ENCODE data around the gene MDFI.

The MDFI gene

DNA sequence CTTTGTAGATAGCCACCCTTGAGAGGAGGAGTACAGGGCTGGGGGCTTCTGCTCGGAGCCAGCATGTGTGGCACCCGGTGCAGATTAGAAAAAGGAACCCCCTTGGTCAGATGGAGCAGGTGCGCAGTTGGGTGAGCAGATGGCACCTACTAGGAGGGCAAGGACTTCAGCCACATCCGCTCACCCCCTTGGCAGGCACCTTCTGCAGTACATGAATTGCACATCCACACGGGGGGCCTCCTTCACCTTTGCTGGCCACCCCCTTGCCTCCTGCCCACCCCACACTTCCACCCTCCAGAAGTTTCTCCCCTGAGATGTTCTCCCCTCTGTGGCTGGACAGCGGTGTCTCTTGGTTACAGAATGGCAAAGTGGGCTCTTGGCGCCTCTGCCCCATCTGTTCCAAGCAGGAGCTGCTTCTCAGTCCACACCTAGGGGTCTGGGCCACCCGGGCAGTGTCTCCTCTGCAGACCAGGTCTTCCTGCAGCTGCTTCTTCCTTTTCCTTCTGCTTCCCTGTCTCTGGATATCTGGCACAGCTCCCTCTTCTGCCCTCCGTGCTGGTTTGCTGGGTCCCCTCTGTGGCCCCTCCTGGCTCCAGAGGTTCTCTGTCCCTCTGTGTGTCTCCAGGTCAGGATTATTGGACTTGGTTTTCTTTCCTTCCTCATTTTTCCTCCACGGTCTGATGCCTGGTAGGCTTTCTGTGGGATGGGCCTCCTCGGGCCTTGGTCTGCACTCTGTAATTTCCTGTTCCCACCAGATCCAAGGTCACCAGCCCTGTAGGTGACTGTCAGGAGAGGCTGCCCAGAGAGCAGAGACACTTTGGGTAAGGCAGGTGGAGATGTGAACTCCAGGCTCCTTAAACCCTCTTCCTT is 4.1 kb downstream of the MDFI start (continued):
- TF ChIP-seq, protein P1, sequence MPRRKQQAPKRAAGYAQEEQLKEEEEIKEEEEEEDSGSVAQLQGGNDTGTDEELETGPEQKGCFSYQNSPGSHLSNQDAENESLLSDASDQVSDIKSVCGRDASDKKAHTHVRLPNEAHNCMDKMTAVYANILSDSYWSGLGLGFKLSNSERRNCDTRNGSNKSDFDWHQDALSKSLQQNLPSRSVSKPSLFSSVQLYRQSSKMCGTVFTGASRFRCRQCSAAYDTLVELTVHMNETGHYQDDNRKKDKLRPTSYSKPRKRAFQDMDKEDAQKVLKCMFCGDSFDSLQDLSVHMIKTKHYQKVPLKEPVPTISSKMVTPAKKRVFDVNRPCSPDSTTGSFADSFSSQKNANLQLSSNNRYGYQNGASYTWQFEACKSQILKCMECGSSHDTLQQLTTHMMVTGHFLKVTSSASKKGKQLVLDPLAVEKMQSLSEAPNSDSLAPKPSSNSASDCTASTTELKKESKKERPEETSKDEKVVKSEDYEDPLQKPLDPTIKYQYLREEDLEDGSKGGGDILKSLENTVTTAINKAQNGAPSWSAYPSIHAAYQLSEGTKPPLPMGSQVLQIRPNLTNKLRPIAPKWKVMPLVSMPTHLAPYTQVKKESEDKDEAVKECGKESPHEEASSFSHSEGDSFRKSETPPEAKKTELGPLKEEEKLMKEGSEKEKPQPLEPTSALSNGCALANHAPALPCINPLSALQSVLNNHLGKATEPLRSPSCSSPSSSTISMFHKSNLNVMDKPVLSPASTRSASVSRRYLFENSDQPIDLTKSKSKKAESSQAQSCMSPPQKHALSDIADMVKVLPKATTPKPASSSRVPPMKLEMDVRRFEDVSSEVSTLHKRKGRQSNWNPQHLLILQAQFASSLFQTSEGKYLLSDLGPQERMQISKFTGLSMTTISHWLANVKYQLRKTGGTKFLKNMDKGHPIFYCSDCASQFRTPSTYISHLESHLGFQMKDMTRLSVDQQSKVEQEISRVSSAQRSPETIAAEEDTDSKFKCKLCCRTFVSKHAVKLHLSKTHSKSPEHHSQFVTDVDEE (CRISPR knock-in tag; IDR thresholded peaks at IDR 0.05) = no peak
- TF ChIP-seq OSR1 (CRISPR knock-in tag; IDR thresholded peaks at IDR 0.05) = no peak
- TF ChIP-seq TCF4 (CRISPR knock-in tag; IDR thresholded peaks at IDR 0.05; ENCODE audit: borderline replicate concordance) = no peak
- no peak for TF ChIP-seq ZFP30 (CRISPR knock-in tag; IDR thresholded peaks at IDR 0.05)
- TF ChIP-seq ZC3H10 (CRISPR knock-in tag; IDR thresholded peaks at IDR 0.05) = no peak
- no peak for TF ChIP-seq ZNF8 (CRISPR knock-in tag; IDR thresholded peaks at IDR 0.05)
- TF ChIP-seq ZNF70 (CRISPR knock-in tag; IDR thresholded peaks at IDR 0.05) = no peak

DNA sequence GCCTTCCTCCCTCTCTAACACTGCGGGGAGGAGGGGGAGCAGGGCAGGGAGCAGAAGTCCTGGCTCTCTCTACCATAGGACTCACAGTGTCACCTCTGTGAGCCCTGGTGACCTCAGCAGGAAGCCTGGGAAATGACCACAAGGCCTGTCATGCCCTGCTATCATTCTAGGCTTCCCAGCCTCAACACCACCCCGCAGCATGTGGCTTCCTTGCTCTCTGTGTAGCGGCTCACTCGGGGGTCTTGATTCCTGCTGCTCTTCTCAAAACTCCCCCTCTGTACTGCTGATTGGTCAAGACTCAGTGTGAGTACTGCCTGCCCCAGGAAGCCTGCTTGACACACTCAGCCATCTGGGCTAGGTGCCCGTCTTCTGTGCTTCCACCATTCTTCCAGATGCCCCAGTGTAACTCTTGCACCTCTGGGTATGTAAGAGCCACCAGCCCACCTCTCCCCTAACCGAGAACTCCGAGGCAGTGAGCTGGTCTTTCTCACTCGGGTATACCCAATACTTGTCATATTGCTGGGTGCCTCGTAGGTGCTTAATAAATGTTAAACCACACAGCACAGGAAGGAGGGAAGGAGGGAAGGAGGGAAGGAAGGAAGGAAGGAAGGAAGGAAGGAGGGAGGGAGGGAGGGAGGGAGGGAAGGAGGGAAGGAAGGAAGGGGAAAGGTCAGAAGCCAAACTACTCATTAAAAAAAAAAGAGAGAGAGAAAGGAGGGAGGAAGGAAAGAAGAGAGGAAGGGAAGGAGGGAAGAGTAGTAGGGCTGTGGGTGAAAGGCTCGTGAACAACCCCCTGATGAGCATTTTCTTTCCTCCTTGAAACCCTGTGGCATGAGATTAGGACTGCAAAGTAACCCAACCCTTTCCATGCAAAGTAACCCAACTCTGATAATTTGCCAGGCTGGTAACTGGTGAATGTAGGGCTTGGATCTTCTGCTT is 5.0 kb downstream of the MDFI start:
- ATAC-seq = no peak
- no peak for TF ChIP-seq BACH2 (CRISPR knock-in tag; IDR thresholded peaks at IDR 0.05; ENCODE audit: borderline replicate concordance)
- no peak for TF ChIP-seq OSR1 (CRISPR knock-in tag; IDR thresholded peaks at IDR 0.05)
- no peak for TF ChIP-seq PPARA (CRISPR knock-in tag; IDR thresholded peaks at IDR 0.05; ENCODE audit: borderline replicate concordance)
- no peak for TF ChIP-seq ZFP3 (CRISPR knock-in tag; IDR thresholded peaks at IDR 0.05)
- TF ChIP-seq ISL1 (CRISPR knock-in tag; IDR thresholded peaks at IDR 0.05) = no peak
- TF ChIP-seq RARB (CRISPR knock-in tag; IDR thresholded peaks at IDR 0.05) = no peak
- TF ChIP-seq GLIS3 (CRISPR knock-in tag; IDR thresholded peaks at IDR 0.05) = no peak
- TF ChIP-seq, protein P2, sequence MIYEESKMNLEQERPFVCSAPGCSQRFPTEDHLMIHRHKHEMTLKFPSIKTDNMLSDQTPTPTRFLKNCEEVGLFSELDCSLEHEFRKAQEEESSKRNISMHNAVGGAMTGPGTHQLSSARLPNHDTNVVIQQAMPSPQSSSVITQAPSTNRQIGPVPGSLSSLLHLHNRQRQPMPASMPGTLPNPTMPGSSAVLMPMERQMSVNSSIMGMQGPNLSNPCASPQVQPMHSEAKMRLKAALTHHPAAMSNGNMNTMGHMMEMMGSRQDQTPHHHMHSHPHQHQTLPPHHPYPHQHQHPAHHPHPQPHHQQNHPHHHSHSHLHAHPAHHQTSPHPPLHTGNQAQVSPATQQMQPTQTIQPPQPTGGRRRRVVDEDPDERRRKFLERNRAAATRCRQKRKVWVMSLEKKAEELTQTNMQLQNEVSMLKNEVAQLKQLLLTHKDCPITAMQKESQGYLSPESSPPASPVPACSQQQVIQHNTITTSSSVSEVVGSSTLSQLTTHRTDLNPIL (CRISPR knock-in tag; IDR thresholded peaks at IDR 0.05; ENCODE audit: low read depth) = no peak
- TF ChIP-seq ZNF8 (CRISPR knock-in tag; IDR thresholded peaks at IDR 0.05) = no peak
- TF ChIP-seq, protein P1 (CRISPR knock-in tag; IDR thresholded peaks at IDR 0.05) = no peak
- TF ChIP-seq, protein P3, sequence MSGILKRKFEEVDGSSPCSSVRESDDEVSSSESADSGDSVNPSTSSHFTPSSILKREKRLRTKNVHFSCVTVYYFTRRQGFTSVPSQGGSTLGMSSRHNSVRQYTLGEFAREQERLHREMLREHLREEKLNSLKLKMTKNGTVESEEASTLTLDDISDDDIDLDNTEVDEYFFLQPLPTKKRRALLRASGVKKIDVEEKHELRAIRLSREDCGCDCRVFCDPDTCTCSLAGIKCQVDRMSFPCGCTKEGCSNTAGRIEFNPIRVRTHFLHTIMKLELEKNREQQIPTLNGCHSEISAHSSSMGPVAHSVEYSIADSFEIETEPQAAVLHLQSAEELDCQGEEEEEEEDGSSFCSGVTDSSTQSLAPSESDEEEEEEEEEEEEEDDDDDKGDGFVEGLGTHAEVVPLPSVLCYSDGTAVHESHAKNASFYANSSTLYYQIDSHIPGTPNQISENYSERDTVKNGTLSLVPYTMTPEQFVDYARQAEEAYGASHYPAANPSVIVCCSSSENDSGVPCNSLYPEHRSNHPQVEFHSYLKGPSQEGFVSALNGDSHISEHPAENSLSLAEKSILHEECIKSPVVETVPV (CRISPR knock-in tag; IDR thresholded peaks at IDR 0.05) = no peak
- no peak for TF ChIP-seq ZNF565 (CRISPR knock-in tag; conservative IDR thresholded peaks at IDR 0.05; ENCODE audit: low read depth)
- TF ChIP-seq TOX (CRISPR knock-in tag; IDR thresholded peaks at IDR 0.05; ENCODE audit: borderline replicate concordance) = no peak
- no peak for TF ChIP-seq TCF4 (CRISPR knock-in tag; IDR thresholded peaks at IDR 0.05; ENCODE audit: borderline replicate concordance)

DNA sequence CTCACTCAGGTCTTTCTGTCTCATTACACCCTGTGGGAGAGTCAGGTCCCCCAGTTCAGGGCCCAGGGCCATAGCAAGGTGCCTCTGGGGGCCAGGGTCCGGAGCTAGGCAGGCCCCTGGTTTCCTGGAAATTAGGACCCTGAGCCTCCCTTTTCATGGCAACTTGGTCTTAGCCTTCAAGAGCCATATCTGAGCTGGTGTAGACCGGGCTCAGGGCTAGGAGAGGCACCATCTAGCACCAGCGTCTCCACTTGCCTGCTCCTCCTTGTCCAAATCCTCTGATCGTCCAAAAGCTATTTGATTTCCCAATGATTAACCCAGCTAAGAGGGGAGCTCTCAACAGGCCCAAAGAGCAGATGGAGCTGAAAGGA is 5.6 kb downstream of the MDFI start:
- no peak for TF ChIP-seq ZC3H10 (CRISPR knock-in tag; IDR thresholded peaks at IDR 0.05)

More for the DNA sequence above, 5.6 kb downstream of the MDFI start:
- no peak for ATAC-seq
